CD14-positive monocyte (primary cell): ENCODE results near the gene NUP42. TPM values are rescaled to one million over a fixed set of nuclear protein-coding genes. Genes with fewer than 3 reads are reported as not detected.

Experiments used
- DNase-seq, 3 donors: peaks; one replicate each; pipeline ENCODE4 v3.0.0-alpha.2; 2011 to 2022
- H2AFZ ChIP-seq: 2 replicates; pipeline ENCODE4 v1.6.0; 2012; ENCODE audit warnings: mild to moderate bottlenecking, low read depth, low read length, inconsistent platforms; ENCODE audit not compliant: insufficient read depth, poor library complexity, severe bottlenecking
- H3K27ac ChIP-seq, 2 donors: 1 replicate in 1 of 2; 2 replicates in 1 of 2; pipeline ENCODE4 v1.5.1; 2012 to 2013; ENCODE audit warnings: low read length in 2 of 2, control low read depth in 1 of 2, inconsistent platforms in 1 of 2, low read depth in 1 of 2, mild to moderate bottlenecking in 1 of 2
- H3K27me3 ChIP-seq, 2 donors: one replicate each; pipeline versions ENCODE4 v1.6.0 to v1.6.1; 2011 to 2013; ENCODE audit warnings: low read length in 2 of 2; ENCODE audit not compliant: control insufficient read depth in 2 of 2, insufficient read depth in 2 of 2
- H3K36me3 ChIP-seq, 2 donors: replicated peaks in 1 of 2; 1 replicate in 1 of 2; 2 replicates in 1 of 2; pipeline versions ENCODE4 v1.5.1 to v1.6.1; 2012 to 2013; ENCODE audit warnings: low read length in 2 of 2, control low read depth in 1 of 2, inconsistent platforms in 1 of 2, mild to moderate bottlenecking in 1 of 2; ENCODE audit not compliant: insufficient read depth in 2 of 2, control insufficient read depth in 1 of 2
- H3K4me1 ChIP-seq, 2 donors: 1 replicate in 1 of 2; 2 replicates in 1 of 2; pipeline versions ENCODE4 v1.5.1 to v1.6.1; 2012 to 2013; ENCODE audit warnings: low read length in 2 of 2, control low read depth in 1 of 2, inconsistent platforms in 1 of 2, mild to moderate bottlenecking in 1 of 2, moderate library complexity in 1 of 2; ENCODE audit not compliant: insufficient read depth in 2 of 2, control insufficient read depth in 1 of 2
- H3K4me2 ChIP-seq: replicated peaks from 2 replicates; pipeline ENCODE3; 2012; ENCODE audit warnings: low read length, moderate library complexity, mild to moderate bottlenecking; ENCODE audit not compliant: poor library complexity, severe bottlenecking; ENCODE audit errors: extremely low read depth
- H3K4me3 ChIP-seq, 3 experiments: fragments of 200-600 bp in 1 of 3; sonication (generic) in 1 of 3; replicated peaks in 1 of 3; 1 replicate in 2 of 3; 2 replicates in 1 of 3; pipeline ENCODE4 v1.5.1; 2011 to 2013; ENCODE audit warnings: low read length in 3 of 3, mild to moderate bottlenecking in 3 of 3, control low read depth in 2 of 3, low read depth in 2 of 3, inconsistent platforms in 1 of 3, moderate library complexity in 1 of 3
- H3K79me2 ChIP-seq: 2 replicates; pipeline ENCODE4 v1.6.0; 2012; ENCODE audit warnings: mild to moderate bottlenecking, control low read depth, inconsistent platforms, low read length, moderate library complexity; ENCODE audit not compliant: insufficient read depth
- H3K9ac ChIP-seq: 2 replicates; pipeline ENCODE4 v1.6.0; 2017; ENCODE audit warnings: low read length, mild to moderate bottlenecking; ENCODE audit not compliant: insufficient read depth, poor library complexity, severe bottlenecking
- H3K9me3 ChIP-seq, 2 donors: replicated peaks in 1 of 2; 1 replicate in 1 of 2; 2 replicates in 1 of 2; pipeline versions ENCODE4 v1.5.1 to v1.6.1; 2012 to 2013; ENCODE audit warnings: low read length in 2 of 2, control low read depth in 1 of 2; ENCODE audit not compliant: control insufficient read depth in 1 of 2, insufficient read depth in 1 of 2
- H4K20me1 ChIP-seq: 2 replicates; pipeline ENCODE4 v1.6.0; 2012; ENCODE audit warnings: mild to moderate bottlenecking, low read length, control low read depth, moderate library complexity; ENCODE audit not compliant: insufficient read depth
- H3K27ac Mint-ChIP-seq, 7 donors: one replicate each; pipeline ENCODE4 v1.8.0; 2020; ENCODE audit warnings: mild to moderate bottlenecking in 7 of 7, mixed read lengths in 7 of 7, moderate library complexity in 6 of 7, inconsistent platforms in 2 of 7
- H3K27me3 Mint-ChIP-seq, 3 donors: one replicate each; pipeline ENCODE4 v1.8.0; 2021 to 2022; ENCODE audit warnings: low read depth in 3 of 3, mild to moderate bottlenecking in 3 of 3, mixed read lengths in 3 of 3, moderate library complexity in 3 of 3, inconsistent platforms in 1 of 3
- H3K36me3 Mint-ChIP-seq, 2 donors: one replicate each; pipeline ENCODE4 v1.8.0; 2020; ENCODE audit warnings: mixed read lengths in 2 of 2, inconsistent platforms in 1 of 2, mild to moderate bottlenecking in 1 of 2
- H3K4me1 Mint-ChIP-seq: one replicate; pipeline ENCODE4 v1.8.0; 2020; ENCODE audit warnings: mild to moderate bottlenecking, mixed read lengths
- H3K4me3 Mint-ChIP-seq, 2 donors: one replicate each; pipeline ENCODE4 v1.8.0; 2020; ENCODE audit warnings: mild to moderate bottlenecking in 2 of 2, mixed read lengths in 2 of 2, moderate library complexity in 1 of 2
- H3K9me3 Mint-ChIP-seq, 7 donors: one replicate each; pipeline ENCODE4 v1.8.0; 2020 to 2022; ENCODE audit warnings: mixed read lengths in 7 of 7, mild to moderate bottlenecking in 6 of 7, moderate library complexity in 6 of 7, inconsistent platforms in 2 of 7
- WGBS: methylation state at CpG from one replicate; pipeline ENCODE4 v1.1.5; 2013; ENCODE audit warnings: missing lambda C conversion rate; ENCODE audit not compliant: insufficient coverage; 5-methylcytosine and 5-hydroxymethylcytosine counted together
- intact Hi-C, 2 donors: fragments of 100-400 bp; cut with micrococcal nuclease; formaldehyde crosslinking; loops; one replicate each; pipeline versions ENCODE4 v1.15.0 to v1.15.1; 2023
- polyA plus RNA-seq, 3 donors: library from polyadenylated mRNA; depleted of rRNA in 1 of 3; unstranded in 2 of 3; stranded (reverse) in 1 of 3; fragments of 300-500 nt in 2 of 3; fragments of >200 nt in 1 of 3; fragmentation: Illumina TruSeq in 2 of 3; gene quantifications; 1 replicate in 2 of 3; 2 replicates in 1 of 3; pipeline ENCODE4 v1.2.3, GENCODE V29; 2012 to 2021
- TF ChIP-seq, protein P1 (sequence below): fragments of 200-600 bp; IDR thresholded peaks from one replicate; pipeline ENCODE4 v1.8.0; 2022; ENCODE audit warnings: antibody characterized with exemption, mild to moderate bottlenecking

Gene NUP42
- polyA plus RNA-seq, 3 donors, result 26.3 to 54.6 (median 28.5) TPM

DNA sequence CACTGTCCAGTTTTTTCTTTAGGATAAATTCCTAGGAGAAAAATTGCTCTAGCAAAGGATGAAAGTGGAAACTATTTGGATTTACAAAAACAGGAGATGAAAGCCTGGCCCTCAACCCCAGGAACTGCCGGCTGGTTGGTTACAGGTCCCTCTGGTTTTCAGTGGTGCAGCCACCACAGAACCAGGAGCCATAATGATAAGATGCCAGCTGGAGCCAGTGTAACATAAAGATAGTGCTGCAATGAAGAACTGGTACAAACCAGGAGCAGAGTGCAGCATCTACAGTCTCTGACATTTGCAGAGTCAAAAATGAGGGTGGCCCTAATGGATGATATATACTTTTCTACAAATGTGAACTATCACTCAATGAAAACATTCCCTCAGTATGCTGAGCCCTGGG lies 20.4 kb upstream of the NUP42 start:
- no peak overlapping the region for H3K27ac ChIP-seq
- no peak overlapping the region for H3K4me3 ChIP-seq
- no peaks in the 10 kb centered on the region for H3K79me2 ChIP-seq
- H3K4me1 ChIP-seq, result no peaks in the 10 kb centered on the region
- H3K4me2 ChIP-seq, result no peak overlapping the region
- TF ChIP-seq, protein P1, sequence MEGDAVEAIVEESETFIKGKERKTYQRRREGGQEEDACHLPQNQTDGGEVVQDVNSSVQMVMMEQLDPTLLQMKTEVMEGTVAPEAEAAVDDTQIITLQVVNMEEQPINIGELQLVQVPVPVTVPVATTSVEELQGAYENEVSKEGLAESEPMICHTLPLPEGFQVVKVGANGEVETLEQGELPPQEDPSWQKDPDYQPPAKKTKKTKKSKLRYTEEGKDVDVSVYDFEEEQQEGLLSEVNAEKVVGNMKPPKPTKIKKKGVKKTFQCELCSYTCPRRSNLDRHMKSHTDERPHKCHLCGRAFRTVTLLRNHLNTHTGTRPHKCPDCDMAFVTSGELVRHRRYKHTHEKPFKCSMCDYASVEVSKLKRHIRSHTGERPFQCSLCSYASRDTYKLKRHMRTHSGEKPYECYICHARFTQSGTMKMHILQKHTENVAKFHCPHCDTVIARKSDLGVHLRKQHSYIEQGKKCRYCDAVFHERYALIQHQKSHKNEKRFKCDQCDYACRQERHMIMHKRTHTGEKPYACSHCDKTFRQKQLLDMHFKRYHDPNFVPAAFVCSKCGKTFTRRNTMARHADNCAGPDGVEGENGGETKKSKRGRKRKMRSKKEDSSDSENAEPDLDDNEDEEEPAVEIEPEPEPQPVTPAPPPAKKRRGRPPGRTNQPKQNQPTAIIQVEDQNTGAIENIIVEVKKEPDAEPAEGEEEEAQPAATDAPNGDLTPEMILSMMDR, result no peak
- Mint-ChIP-seq H3K4me3 (no peak overlapping the region), H3K9me3 (no peaks in the 10 kb centered on the region), H3K27me3 (peaks cover 0 to 2% (median 0%) of the 10 kb centered on the region in 3 donors), H3K27ac (no peak overlapping the region), H3K36me3 (peaks cover 11 to 15% of the 10 kb centered on the region in 2 donors), H3K4me1 (no peaks in the 10 kb centered on the region)
- H3K36me3 ChIP-seq, result peaks cover 0 to under 1% of the 10 kb centered on the region in 2 donors
- H3K9me3 ChIP-seq, result no peaks in the 10 kb centered on the region
- H3K9ac ChIP-seq, result no peak overlapping the region
- 100% methylated on average over 1 of the region's 1 CpG for WGBS
- DNase-seq, result no peak
- H2AFZ ChIP-seq, result no peak overlapping the region
- H4K20me1 ChIP-seq, result no peaks in the 10 kb centered on the region
- no peaks in the 10 kb centered on the region for H3K27me3 ChIP-seq
- intact Hi-C loops, result no loop called here

DNA sequence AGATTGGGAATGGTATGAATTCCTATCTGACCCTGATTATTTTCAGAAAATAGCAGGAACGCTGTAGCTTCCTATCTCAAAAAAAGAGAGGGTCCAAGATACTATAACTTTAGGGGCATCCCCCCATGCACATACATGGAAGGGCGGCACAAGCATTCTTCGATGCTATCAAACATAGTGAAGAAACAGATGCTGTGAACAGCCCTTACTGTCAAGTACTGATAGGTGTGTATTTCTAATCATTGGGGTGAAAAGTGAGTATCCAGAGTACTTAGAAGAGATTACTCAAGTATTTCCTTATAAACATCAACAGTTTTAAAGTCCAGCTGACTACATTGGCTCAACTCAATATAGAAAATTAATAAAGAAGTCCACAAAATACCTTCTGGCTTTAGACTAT lies 17.0 kb upstream of the NUP42 start:
- no peak overlapping the region for H3K4me3 ChIP-seq
- no peaks in the 10 kb centered on the region for H3K9me3 Mint-ChIP-seq
- no peak overlapping the region for H2AFZ ChIP-seq

More for the DNA sequence above, 17.0 kb upstream of the NUP42 start:
- peaks cover 0 to 7% of the 10 kb centered on the region in 2 donors for H3K36me3 ChIP-seq
- TF ChIP-seq, protein P1, result no peak
- H3K9me3 ChIP-seq, result no peaks in the 10 kb centered on the region
- intact Hi-C loops, result no loop called here
- no peaks in the 10 kb centered on the region for H3K4me1 Mint-ChIP-seq
- no peaks in the 10 kb centered on the region for H4K20me1 ChIP-seq
- WGBS, result no CpG with 5 or more reads among the region's 3 CpGs
- H3K27ac ChIP-seq, result no peak overlapping the region
- H3K36me3 Mint-ChIP-seq, result peaks cover 7 to 10% of the 10 kb centered on the region in 2 donors
- H3K27ac Mint-ChIP-seq, result no peak overlapping the region
- peaks cover 0 to 1% (median 0%) of the 10 kb centered on the region in 3 donors for H3K27me3 Mint-ChIP-seq
- H3K27me3 ChIP-seq, result no peaks in the 10 kb centered on the region
- H3K9ac ChIP-seq, result no peak overlapping the region
- H3K4me2 ChIP-seq, result no peak overlapping the region
- no peaks in the 10 kb centered on the region for H3K79me2 ChIP-seq
- no peaks in the 10 kb centered on the region for H3K4me1 ChIP-seq
- H3K4me3 Mint-ChIP-seq, result no peak overlapping the region
- DNase-seq, result no peak
